GM21367 (cell line): ENCODE data around the gene ABHD10.
"Not testable (repeated sequence)": the region's sequence is repeated elsewhere in the genome, so short reads cannot be mapped to it uniquely, and the experiment has no call there.

Experiments
- ATAC-seq: cut with Tn5 transposase; IDR thresholded peaks from one replicate; pipeline ENCODE4 v1.9.1; 2021; ENCODE audit not compliant: unreplicated experiment

ABHD10 gene

DNA sequence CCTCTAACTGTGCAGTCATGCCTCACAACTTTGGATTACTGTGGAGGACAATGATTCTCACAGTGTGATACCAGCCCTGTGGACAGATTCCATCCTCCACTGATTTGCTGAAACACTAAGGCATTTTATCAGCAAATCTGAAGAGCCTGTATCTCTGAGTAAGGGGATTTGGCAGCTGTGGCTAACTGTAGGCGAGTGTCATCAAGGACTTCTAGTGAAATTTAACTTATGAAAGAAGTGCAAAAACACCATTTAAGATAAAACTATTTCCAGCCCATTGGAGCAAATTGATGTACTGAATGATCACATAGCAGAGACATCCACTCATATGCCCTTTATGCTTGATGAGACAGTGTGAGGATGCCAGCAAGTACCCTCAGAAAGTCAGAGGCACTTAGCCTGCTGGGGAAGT lies 41.9 kb downstream of the ABHD10 start:
- ATAC-seq, result no peak

DNA sequence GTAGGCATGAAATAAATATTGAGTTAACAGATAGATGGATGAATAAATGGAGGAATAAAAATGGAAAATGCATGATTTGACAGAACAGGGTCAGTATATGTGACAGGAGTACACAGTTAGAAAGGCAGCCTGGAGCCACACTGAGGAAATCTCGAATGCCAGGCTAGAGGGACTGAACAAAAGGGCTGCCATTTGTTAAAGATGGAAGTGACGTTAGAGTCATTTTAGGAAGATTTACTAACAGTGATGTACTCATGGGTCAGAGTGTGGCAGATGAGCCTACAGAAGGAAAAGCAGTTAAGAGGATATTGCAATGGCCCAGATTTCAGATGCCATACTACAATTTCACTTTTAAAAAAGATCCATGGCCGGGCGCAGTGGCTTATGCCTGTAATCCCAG lies 48.3 kb downstream of the ABHD10 start:
- no peak for ATAC-seq

DNA sequence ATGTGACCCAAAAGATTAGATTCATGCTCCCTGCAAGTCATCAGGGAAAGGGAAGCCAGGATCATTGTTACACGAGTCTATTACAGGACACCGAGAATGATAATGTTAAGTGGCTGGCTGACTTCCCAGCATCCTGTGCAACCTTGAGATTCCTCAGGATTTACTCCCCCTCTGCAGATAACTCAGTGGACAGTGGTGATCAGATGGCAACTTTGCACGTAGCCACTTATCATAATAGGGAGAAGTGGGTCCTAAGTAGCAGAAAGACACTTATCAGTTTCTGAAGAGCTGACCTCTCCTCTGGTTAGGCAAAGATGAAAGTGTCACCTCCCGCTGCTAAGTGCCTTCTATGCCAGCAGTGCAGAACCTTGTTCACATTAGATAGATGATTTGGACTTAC lies 49.0 kb downstream of the ABHD10 start:
- ATAC-seq, result no peak

- ATAC-seq, result no peak
Measured at GRCh38 chr3:112030901-112031300, 52.1 kb downstream of the ABHD10 start.

- ATAC-seq, result no peak
Measured at GRCh38 chr3:112032098-112032731, 53.4 kb downstream of the ABHD10 start.

- no peak for ATAC-seq
Measured at GRCh38 chr3:112034436-112034835, 55.6 kb downstream of the ABHD10 start, which contains the start of gene TMPRSS7. Gene TMPRSS7, plus strand, starts transcription at chr3:112034736. Its CDS starts 110 bp downstream, at chr3:112034846.

DNA sequence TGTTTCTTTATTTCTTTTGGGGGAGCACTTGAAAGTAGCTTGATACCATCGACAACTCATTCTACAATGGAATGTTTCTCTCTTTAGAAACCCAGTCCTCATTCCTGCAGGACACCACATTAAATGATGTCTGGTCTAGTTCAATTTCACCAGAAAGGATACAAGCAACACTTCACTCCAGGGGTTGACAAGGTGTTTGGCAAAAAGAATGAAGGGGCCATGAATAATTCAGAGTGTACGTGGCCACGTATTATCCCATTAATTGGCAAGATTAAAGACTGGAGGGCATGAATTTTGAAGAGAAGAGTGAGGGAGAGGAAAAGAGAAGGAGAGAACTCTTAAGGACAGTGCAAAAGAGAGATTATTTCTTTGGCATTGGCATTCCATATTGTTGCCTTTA lies 56.4 kb downstream of the ABHD10 start:
- ATAC-seq, result no peak

DNA sequence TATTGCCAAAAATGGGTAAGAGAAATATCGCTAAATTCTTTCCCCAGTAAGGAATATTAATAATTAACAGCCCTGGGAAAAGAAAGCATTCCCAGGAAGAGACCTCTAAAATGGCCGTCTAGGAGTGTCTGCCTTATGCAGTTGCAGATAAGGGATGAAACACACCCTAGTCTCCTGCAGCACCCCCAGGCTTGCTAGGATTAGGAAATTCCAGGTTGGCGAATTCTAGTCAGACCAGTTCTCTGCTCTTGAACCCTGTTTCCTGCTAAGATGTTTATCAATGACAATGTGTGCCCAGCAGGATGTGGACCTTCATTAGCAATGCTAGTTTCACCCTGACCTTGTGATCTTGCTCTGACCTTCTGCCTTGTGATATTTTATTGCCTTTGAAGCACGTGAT lies 58.4 kb downstream of the ABHD10 start:
- not testable (repeated sequence) for ATAC-seq

DNA sequence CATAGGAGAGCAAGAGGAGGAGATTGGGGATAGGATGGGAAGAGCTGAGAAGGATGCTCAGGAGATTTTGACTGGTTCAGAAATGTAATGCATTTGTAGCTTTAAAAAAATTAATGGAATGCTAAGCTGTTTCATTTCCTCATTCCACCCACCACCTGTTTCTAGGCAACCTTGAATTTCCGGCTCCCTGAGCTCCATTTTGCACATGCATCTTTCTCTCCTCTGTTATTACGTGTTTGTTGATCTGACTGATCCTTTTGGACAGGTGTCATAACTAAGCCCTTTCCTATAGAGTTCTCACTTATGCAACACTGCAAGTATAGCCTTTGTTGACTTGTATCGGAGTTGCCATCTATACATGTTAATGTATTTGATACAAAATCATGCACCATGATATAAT lies 60.0 kb downstream of the ABHD10 start:
- ATAC-seq, result no peak

DNA sequence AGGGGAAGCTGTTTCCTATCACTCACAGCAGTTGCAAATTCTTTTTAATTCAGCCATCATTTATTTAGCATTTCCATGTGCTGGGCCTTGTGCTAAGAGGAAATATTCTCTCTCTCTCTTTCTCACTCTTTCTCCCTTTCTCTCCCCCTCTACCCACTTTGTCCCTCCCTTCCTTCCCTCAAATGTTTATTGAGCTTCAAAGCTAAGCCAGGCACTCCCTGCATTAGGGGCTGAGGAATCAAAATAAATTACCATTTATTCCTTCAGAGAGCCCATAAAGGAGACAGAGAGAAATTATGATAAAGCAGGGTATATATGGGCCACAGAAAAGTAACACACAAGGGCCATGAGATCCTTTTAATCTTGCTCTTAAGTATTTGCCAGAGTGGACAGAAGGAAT lies 62.5 kb downstream of the ABHD10 start:
- no peak for ATAC-seq

- no peak for ATAC-seq
Measured at GRCh38 chr3:112042842-112043280, 64.0 kb downstream of the ABHD10 start.
